NCI-H748 (cell line): ENCODE measurements around the gene TKTL1.

ENCODE experiments used
- DNase-seq: peaks from one replicate; lab custom pipeline; 2025; ENCODE audit not compliant: unreplicated experiment; lab: John Stamatoyannopoulos, UW

Gene TKTL1

DNA sequence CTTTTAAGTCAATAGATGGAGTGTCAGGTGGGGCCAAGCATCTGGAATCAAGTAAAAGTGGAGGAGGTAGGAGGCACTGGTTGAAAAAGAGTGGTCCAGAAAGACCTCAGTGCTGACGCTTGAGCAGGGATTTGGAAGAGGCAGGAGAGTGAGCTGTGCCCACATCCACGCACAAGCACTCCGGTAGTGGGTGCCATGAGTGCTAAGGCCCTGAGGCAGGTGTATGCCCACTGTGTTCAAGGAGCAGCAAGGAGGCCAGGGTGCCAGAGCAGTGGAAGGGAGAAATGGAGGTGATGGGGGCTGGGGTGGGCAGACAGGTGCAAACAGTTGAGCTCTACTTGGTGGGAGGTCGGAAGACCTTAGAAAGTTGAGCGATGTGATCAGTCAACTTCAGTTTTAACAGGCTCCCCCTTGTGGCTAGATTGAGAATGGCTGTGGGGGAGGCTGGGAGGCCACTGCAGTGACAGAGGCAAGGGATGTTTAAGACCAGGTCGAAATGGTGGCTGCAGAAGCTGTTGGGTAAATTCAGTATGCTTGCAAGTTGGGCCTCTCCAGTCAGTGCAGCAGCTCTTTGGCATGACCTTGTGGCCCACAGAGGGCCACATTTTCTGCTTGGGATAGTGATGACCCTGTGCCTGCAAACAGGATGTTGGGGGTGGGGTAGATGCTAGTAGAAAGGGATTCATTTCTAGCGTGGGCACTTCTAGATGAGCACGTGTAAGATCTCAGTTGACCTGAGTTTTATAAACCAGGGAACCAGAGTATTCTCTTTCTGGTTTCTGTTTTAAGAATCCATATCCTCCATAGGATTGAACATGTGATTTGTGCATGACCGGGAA is 12.7 kb downstream of the TKTL1 start:
- DNase-seq: peak; percentile 48

DNA sequence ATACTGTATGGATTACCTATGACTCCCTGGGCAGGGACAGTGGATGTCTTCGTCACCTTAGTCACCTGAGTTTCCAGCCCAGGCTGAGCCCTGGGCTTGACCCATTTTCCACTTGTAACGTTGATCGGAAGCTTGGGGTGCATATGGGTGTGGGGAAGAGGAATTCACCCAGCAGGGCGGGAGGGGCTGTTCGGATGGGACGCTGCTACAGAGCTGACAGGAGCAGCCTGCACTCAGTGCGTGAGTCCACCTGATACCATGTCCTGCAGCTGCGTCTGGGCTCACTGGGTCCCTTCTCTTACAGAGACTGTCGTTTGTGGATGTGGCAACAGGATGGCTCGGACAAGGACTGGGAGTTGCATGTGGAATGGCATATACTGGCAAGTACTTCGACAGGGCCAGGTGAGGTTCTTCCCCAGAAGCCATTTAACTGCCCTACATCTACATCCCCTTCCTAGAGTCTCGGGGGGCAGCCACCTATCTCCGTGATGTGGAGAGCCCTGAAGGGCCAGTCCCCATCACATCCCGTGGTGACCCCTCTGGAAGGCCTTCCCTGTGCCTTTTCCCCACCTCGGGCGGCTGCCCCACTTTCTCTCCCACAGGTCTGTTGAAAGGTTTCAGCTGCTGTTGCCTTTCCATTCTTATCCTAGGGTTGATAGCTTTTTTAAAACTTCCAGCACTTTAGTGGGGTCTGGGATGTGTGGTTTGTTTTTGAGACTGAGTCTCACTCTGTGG is 13.6 kb downstream of the TKTL1 start:
- DNase-seq: no peak

DNA sequence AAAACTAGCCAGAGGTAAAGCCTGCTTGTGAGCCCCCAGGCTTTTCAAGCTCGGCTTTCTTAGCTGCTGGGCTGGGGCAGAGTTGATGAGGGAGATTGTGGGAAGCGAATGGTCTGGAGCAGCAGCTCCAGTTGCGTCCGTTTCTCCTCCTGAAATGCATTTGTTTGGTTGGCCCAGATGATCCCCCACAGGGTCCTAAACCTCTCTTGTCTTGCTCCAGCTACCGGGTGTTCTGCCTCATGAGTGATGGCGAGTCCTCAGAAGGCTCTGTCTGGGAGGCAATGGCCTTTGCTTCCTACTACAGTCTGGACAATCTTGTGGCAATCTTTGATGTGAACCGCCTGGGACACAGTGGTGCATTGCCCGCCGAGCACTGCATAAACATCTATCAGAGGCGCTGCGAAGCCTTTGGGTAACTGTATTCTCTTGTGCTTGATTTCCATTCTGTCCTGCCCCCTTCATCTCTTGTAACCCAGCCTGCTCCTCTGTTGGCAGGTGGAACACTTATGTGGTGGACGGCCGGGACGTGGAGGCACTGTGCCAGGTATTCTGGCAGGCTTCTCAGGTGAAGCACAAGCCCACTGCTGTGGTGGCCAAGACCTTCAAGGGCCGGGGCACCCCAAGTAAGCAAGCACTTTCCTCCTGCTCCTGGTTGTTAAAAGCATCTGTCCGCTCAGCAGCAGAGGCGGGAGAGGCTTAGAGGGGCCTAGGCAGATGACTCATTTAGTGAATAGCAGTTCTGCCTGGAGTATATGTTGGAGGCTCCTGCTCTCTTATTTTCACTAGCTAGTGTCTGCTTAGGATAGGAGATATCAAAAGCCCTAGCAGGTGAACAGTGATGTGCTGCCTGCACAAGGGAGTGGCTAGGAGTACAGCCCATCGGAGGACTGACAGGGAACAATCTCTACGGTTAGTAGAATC is 15.3 kb downstream of the TKTL1 start:
- DNase-seq: no peak

DNA sequence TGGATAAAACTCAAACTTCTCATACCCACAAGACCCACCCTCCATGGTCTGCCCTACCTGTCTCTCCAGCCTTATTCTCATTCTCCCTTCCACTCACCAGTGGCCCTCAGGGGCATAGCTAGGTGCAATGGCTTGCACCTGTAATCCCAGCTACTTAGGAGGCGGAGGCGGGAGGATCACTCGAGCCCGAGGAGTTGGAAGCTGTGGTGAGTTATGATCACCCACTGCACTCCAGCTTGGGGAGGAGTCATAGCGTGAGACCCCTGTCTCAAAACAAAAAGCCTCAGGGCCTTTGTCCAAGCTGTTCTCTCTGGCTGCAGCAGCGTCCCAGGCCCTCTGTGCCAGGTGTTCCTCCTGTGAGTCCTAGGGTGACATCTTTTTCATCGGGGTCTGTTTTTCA is 16.5 kb downstream of the TKTL1 start:
- DNase-seq: no peak

DNA sequence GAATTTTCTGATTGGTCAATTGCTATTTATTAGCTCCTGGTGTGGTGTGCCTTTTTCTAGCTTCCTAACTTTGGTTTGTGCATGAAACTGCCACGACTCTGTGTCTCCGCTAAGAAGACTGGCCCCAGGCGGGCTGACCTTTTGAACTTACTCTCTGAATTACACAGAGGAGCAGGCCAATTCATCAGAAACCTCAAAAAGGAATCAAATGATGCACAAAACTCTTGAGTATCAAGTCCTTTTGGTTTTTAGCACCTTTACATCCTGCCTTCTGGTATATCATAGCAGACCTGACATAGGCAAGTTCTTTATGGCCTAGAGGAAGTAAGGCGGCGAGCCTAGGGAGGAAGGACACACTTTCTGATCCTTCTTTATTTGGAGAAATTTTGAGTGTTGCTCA is 17.6 kb downstream of the TKTL1 start:
- no peak for DNase-seq

DNA sequence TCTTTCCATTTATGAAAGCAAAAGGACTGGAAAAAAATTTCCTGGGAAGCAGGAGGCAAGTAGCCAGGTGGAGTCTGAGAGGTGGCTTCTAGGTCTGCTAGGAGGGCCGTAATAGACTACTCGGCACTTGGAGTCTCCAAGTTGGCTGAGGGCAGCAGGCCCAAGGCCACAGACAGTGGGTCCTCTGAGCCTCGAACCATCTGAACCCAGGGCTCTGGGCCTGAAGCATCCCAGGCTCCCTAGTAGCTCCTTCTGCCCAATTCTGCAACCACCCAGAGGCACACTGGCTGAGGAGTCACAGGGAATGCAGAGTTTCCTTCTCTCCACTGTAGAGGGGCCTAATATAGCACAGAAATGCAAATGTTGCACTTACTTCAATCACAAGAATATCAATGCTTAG is 19.8 kb downstream of the TKTL1 start:
- DNase-seq: no peak

DNA sequence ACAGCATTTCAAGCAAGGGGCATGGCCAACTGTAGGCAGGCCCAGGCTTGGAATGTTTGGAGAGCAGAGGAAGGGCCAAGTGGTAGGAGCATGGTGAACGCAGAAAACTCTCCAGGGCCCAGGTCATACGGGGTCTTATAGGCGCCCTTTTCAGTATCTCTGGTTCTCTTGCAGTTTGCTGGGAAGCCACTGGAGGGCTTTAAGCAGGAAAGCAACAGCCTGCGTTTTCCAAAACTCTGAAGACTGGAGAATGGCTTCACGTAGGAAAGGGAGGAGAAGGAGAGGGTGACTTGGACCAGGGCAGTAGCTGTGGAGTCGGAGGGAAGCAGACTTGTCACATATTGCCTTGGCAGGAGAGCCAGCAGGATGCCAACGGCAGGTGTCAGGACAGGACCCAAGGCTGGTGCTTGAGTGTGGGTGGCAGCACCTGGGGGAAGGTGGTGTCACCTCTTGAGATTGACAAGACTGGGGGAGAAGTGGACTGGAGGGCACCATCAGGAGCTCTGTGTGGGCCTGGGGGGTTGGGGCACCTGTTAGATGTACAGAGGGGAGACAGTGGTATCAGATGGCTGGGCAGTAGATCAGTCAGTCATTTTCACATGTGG is 21.9 kb downstream of the TKTL1 start:
- peak; percentile 8 for DNase-seq

DNA sequence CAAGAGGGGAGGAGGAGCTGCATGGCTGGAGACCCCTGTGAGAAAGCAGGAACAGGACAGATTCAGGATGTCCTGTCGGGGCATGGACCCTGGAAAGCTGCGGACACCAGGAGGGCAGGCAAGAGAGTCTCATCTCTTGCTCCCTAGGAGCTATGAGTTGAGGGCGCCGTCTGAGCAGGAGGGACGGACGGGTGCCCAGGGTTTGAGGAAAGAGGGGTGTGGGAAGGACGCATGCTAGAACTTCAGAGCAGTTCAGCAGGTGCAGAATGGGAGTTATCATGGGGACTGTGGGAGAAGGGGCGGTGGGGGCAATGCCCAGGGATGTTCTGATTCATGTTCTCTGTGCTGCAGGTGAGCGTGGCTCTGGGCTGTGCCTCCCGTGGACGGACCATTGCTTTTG is 24.8 kb downstream of the TKTL1 start:
- DNase-seq: no peak

DNA sequence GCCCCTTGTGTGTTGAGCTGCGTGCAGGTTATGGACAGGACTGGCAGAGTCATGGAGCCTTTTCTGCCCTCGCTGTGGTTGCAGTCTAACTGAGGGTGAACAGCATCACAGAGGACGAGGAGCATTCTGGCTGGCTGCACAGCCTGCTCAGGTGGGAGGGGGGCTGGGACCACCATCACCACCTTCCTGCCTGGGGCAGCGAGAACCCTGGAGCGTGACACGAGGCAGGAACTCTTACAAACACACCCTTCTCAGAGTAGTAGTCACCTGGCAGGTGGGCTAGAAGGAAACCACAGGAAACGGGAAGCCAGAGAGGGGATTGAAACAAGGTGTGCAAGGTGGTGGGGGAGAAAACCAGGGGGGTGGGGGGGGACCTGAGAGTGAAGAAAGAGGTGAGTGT is 25.6 kb downstream of the TKTL1 start:
- DNase-seq: no peak

DNA sequence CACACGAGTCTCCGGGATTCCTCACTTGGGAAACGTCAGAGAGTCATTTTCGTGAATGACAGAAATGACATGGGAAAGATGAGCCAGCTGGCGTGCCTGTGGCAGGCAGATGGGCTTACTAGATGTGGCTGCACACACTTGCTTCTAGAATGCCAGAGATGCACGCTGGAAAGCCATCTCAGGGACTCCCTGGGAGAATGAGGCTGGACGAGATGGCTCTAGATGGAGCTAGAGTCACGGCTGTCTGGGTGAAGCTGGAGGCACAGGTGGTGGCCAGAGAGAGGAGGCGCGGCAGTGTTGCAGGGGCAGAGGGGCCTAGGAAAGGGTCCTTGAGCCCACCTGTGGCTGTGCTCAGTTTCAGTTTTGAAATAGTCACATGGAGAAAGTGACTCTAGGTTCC is 26.0 kb downstream of the TKTL1 start:
- no peak for DNase-seq

DNA sequence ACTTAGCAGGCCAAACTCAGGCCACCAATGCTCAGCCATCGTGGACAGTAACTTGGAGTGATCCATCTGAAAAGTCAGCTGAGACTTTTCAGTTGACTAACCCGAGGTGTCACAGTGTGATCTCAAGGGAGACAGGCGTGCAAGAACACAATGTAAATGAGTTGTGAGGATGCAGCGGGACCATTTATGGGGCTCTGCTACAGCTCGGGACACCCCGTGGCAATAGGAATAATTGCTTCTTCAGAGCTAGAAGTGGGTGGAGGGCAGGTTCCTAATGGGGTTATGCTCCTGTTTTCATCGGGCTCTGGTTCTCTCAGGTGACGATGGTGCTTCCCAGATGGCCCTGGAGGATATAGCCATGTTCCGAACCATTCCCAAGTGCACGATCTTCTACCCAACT is 27.3 kb downstream of the TKTL1 start:
- DNase-seq: no peak

DNA sequence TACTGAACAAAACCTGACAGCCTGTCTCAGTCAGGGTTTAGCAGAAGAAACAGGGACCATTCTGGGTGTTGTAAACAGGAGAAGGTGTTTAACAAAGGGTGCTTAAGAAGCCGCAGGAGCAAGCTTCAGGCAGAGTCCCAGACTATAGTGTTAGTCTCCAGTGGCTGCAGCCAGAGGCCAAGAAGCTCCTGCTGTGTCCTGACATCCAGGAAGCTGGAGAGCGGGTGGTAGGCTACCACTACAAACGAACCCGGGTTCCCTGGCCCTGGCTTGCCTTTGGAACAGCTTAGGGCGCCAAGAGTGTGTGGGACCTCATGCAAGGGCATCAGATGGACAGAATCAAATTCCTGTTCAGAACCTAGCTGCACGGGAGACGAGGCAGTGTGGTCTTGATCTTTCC is 27.9 kb downstream of the TKTL1 start:
- DNase-seq: no peak

DNA sequence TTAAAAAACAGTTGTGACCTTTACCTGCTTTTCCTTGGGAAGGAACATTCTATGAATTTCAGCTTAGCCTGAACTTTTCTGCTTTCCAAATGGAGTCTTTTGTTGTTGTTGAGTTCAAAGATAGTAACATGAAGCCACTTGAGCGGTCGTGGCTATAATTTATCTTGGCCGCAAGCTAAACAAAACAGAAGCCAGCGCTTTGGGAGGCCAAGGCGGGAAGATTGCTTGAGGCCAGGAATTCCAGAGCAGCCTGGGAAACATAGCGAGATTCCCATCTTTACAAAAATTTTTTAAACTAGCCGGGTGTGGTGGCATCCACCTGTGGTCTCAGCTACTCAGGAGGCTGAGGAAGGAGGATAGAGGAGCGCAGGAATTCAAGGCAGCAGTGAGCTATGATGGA is 29.9 kb downstream of the TKTL1 start:
- peak; percentile 1 for DNase-seq

DNA sequence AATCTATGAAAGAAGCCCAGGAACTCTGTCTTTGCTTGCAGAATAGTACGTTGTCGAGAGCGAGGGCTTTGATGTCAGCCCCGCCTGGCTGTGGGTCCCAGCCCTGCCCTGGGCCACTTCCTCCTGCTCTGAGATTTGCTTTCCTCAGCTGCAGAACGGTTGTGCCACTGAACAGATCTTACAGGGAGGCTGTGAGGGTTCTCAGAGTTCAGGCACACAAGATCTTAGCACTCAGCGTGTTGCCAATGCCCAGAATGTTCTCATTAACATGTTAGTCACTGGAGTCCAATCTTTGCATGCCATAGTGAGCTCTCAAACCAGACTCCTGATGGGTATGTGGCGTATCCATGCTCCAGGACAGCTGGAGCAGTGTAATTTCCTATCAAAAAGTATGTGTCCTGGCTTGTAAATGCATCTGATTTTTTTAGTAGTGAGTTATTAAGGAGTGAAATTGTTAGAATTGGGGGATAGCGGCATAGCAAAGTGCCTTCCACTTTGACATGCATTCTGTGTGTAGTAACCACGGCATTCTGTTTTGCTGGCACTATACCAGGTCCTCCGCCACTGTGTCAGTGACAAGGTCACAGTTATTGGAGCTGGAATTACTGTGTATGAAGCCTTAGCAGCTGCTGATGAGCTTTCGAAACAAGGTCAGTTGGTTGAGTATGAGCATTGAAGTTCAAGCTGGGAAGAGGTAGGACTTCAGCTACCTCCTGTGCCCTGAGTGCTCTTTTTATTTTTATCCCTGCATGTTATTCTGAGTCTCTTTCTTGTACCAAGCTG is 31.6 kb downstream of the TKTL1 start:
- no peak for DNase-seq

DNA sequence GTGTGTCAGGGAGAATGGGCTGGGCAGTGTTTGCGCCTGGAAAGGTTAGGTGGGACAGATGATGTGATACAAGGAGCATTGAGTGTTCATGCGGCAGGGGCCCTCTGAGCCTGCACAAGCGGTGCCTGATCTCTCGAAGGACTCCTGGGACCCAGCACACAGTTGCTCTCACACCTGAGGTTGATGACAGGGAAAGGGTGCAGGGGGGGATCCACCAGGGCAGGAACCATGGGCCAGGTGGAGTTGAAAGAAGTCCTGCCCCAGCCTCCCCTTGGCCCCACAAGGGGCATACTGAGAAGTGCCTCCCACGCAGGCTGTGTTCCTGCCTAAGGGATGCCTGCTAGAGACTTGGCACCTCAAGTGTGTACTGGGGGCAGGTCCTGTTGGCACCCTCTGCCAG is 33.1 kb downstream of the TKTL1 start:
- DNase-seq: no peak

DNA sequence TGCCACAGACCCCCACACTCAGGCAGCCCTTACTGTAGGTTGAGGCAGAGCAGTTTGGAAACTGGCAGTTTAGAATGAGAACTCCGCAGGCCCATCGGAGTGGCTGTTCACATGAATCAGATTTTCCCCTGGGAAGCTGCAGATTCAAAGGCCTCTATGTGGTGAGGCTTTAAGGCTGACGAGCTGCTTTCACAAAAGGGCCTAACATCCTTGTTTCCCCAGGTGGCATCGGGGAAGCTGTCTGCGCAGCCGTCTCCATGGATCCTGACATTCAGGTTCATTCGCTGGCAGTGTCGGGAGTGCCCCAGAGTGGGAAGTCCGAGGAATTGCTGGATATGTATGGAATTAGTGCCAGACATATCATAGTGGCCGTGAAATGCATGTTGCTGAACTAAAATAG is 33.7 kb downstream of the TKTL1 start:
- no peak for DNase-seq

DNA sequence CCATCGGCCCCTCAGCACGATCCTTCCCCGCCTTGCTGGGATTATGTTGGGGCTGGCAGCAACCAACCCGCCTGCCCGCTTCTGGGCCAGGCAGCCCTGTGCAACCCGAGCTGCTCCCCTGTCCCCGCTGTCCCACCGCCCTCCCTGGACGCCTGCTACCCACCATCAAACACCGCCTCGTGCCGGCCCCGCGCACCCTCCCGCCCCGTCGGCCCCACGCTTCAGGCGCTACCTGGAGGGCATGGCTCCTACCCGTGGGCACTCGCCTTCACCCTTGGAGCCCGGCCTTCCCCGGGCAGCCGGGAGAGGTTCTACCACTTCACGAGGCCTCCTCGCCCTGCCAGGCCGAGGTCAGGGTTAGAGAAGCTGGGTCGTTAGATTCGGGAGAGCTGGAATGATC is 37.0 kb downstream of the TKTL1 start:
- DNase-seq: no peak

DNA sequence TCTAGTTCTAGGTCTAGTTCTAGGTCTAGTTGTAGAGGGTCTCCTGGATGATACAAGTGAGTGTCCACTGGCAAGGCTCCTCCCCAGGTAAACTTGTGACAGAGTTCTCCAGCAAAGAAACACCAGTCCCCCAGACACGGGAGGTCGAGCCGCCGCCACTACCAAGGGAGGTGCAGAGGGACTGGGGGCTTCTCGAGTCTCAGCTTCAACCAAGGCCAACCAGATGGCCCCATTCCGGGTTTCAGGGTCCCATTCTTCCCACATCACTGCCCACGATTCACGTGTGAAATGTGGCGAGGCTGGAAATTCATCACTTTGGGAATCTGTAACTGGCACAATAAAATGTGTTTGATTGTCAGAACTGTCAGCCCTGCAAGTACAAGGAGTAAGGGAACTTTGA is 37.5 kb downstream of the TKTL1 start:
- DNase-seq: no peak

DNA sequence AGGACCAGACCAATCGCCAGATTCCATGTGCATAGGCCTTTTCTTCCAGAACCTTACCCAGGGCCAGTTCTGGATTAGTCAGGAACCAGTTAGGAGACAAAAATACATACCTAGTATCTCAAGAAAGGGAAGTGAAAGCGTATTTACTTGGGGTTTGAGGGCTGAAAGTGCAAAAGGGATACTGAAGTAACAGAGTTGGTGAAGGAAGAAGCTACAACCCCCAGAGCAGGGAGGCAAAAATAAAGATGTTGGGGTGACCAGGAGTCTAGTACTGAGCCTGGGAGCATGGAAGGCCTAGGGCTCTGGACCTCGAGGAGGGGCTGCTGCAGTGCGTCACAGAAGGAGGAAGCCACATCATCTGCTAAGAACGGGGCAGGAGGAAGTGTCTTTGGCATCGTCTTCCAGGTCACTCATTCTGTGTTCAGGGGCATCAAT is 38.3 kb downstream of the TKTL1 start:
- DNase-seq: no peak

DNA sequence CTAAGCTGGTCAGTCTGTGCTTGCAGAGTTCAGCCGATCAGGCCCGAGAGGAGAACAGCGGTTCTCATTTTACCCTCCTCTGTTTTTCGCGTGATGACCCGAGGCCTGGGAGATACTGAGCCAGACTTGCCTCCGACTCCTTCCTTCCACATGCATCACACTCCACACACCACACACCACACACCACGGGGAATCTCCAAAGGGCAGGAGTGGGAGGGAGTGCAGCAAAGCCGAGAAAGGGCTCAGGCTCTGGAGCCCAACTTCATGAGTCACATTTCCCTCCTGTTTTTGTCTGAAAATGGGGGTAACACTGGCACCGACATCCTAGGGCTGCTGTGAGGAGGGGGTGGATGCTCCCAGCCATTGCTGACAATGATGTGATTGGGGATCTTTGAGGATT is 38.9 kb downstream of the TKTL1 start:
- no peak for DNase-seq
